CD4-positive, alpha-beta T cell treated with Interleukin-6 for 4 hours (primary cell): ENCODE measurements around the gene LGI1.
A peak's percentile ranks its signal among the peaks of the same experiment; 100 is the strongest.

Experiments used
- DNase-seq: peaks from one replicate; pipeline ENCODE4 v3.0.0-alpha.2; 2020; ENCODE audit warnings: mixed read lengths

LGI1 gene

GRCh38 chr10:93757801-93758507 lies at the start of gene LGI1:
TSS of gene LGI1 (plus strand) at chr10:93757936. CDS start at chr10:93758145, 209 bp downstream.
- DNase-seq: no peak

GRCh38 chr10:93710333-93710909 lies 47.3 kb upstream of the LGI1 start:
- no peak for DNase-seq

- DNase-seq: no peak
Measured at GRCh38 chr10:93711891-93712290, 45.8 kb upstream of the LGI1 start.

- DNase-seq: no peak
Measured at GRCh38 chr10:93712593-93712992, 45.1 kb upstream of the LGI1 start.

- DNase-seq: no peak
Measured at GRCh38 chr10:93715345-93715744, 42.4 kb upstream of the LGI1 start.

GRCh38 chr10:93716766-93717165 lies 41.0 kb upstream of the LGI1 start:
- no peak for DNase-seq

- DNase-seq: no peak
Measured at GRCh38 chr10:93718937-93719725, 38.6 kb upstream of the LGI1 start.

GRCh38 chr10:93719901-93720300 lies 37.8 kb upstream of the LGI1 start:
- no peak for DNase-seq

GRCh38 chr10:93722550-93722949 lies 35.2 kb upstream of the LGI1 start:
- DNase-seq: no peak

GRCh38 chr10:93723153-93723552 lies 34.6 kb upstream of the LGI1 start:
- no peak for DNase-seq

GRCh38 chr10:93726024-93726423 lies 31.7 kb upstream of the LGI1 start:
- DNase-seq: no peak

- no peak for DNase-seq
Measured at GRCh38 chr10:93741367-93741766, 16.4 kb upstream of the LGI1 start.

GRCh38 chr10:93742633-93743349 lies 14.9 kb upstream of the LGI1 start:
- DNase-seq: no peak

- no peak for DNase-seq
Measured at GRCh38 chr10:93745408-93746065, 12.2 kb upstream of the LGI1 start.

- DNase-seq: no peak
Measured at GRCh38 chr10:93746844-93747284, 10.9 kb upstream of the LGI1 start.

GRCh38 chr10:93749218-93749799 lies 8.4 kb upstream of the LGI1 start:
- DNase-seq: no peak

- DNase-seq: no peak
Measured at GRCh38 chr10:93751124-93751523, 6.6 kb upstream of the LGI1 start.

- DNase-seq: peak; percentile 16
Measured at GRCh38 chr10:93751832-93752231, 5.9 kb upstream of the LGI1 start.

- DNase-seq: no peak
Measured at GRCh38 chr10:93752761-93753160, 5.0 kb upstream of the LGI1 start.

- no peak for DNase-seq
Measured at GRCh38 chr10:93753621-93754250, 4.0 kb upstream of the LGI1 start.

- no peak for DNase-seq
Measured at GRCh38 chr10:93754761-93755160, 3.0 kb upstream of the LGI1 start.
